ENCODE results near the gene ZBTB21. TPM values are rescaled to one million over a fixed set of nuclear protein-coding genes. Genes with fewer than 3 reads are reported as not detected.

The ZBTB21 gene
- total RNA-seq, 4 donors from 2014 or later: 5.9 to 15.1 (median 9.2) TPM

- H3K27ac ChIP-seq (replicated peaks in 1 of 4): no peak overlapping the region
- no peaks in the 10 kb centered on the region for H3K27me3 ChIP-seq
- no peak overlapping the region for H3K4me3 ChIP-seq
- 66% methylated on average over 14 of the region's 14 CpGs for WGBS
- TF ChIP-seq, protein P1, sequence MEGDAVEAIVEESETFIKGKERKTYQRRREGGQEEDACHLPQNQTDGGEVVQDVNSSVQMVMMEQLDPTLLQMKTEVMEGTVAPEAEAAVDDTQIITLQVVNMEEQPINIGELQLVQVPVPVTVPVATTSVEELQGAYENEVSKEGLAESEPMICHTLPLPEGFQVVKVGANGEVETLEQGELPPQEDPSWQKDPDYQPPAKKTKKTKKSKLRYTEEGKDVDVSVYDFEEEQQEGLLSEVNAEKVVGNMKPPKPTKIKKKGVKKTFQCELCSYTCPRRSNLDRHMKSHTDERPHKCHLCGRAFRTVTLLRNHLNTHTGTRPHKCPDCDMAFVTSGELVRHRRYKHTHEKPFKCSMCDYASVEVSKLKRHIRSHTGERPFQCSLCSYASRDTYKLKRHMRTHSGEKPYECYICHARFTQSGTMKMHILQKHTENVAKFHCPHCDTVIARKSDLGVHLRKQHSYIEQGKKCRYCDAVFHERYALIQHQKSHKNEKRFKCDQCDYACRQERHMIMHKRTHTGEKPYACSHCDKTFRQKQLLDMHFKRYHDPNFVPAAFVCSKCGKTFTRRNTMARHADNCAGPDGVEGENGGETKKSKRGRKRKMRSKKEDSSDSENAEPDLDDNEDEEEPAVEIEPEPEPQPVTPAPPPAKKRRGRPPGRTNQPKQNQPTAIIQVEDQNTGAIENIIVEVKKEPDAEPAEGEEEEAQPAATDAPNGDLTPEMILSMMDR (IDR thresholded peaks at IDR 0.05): no peak
- TF ChIP-seq POLR2A (IDR thresholded peaks at IDR 0.05; ENCODE audit: low read depth) (no peak), POLR2AphosphoS5 (IDR thresholded peaks at IDR 0.05) (peak in 1 of 2 donors; percentile 33), EP300 (IDR thresholded peaks at IDR 0.05) (no peak)
- intact Hi-C loops (cut with DNase I): no loop called here
- no peaks in the 10 kb centered on the region for H3K9me3 ChIP-seq
- no peaks in the 10 kb centered on the region for H3K36me3 ChIP-seq
- H3K4me1 ChIP-seq: peaks cover 0 to 6% (median 2%) of the 10 kb centered on the region in 4 donors
- DNase-seq (ENCODE audit: extremely low spot score): peak; percentile 60
Observed at GRCh38 chr21:41973861-41974751, 36.1 kb downstream of the ZBTB21 start.

- H3K27me3 ChIP-seq: no peaks in the 10 kb centered on the region
- H3K36me3 ChIP-seq: no peaks in the 10 kb centered on the region
- no peak overlapping the region for H3K27ac ChIP-seq (replicated peaks in 1 of 4)
- no peaks in the 10 kb centered on the region for H3K9me3 ChIP-seq
- DNase-seq (ENCODE audit: extremely low spot score): peak; percentile 42
- H3K4me3 ChIP-seq: no peak overlapping the region
- intact Hi-C loops (cut with DNase I): no loop called here
- WGBS: 91% methylated on average over 12 of the region's 15 CpGs
- H3K4me1 ChIP-seq: peaks cover 0 to 6% (median 2%) of the 10 kb centered on the region in 4 donors
- TF ChIP-seq POLR2A (IDR thresholded peaks at IDR 0.05; ENCODE audit: low read depth): no peak
- TF ChIP-seq, protein P1 (IDR thresholded peaks at IDR 0.05): no peak
- TF ChIP-seq EP300 (IDR thresholded peaks at IDR 0.05): no peak
- TF ChIP-seq POLR2AphosphoS5 (IDR thresholded peaks at IDR 0.05): no peak
Observed at GRCh38 chr21:41973427-41973831, 36.7 kb downstream of the ZBTB21 start.

GRCh38 chr21:41972511-41973205, 37.5 kb downstream of the ZBTB21 start:
- intact Hi-C loops (cut with DNase I): no loop called here
- TF ChIP-seq POLR2AphosphoS5 (IDR thresholded peaks at IDR 0.05) (no peak), POLR2A (IDR thresholded peaks at IDR 0.05; ENCODE audit: low read depth) (no peak)
- TF ChIP-seq, protein P1 (IDR thresholded peaks at IDR 0.05): no peak
- Histone ChIP-seq H3K27me3 (no peaks in the 10 kb centered on the region), H3K4me3 (no peak overlapping the region), H3K27ac (replicated peaks in 1 of 4) (no peak overlapping the region), H3K36me3 (no peaks in the 10 kb centered on the region), H3K9me3 (no peaks in the 10 kb centered on the region), H3K4me1 (peaks cover 0 to 6% (median 2%) of the 10 kb centered on the region in 4 donors)
- peak; percentile 83 for DNase-seq (ENCODE audit: extremely low spot score)
- WGBS: 94% methylated on average over 23 of the region's 23 CpGs

DNA sequence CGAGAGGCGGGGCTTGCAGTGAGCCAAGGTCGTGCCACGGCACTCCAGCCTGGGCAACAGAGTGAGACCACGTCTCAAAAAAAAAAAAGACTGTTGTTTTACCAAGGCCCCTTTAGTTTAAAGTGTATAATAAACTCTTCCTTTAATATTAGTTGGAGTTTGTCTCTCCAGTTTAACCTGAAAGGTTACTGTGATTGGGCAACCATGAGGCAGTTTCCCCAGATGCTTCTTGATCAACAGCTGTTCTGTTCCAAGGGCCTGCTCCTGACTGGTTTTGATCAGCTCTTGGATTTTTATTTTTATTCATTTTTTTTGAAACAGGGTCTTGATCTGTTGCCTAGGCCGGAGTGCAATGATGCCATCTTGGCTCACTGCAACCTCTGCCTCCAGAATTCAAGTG, 38.3 kb downstream of the ZBTB21 start:
- Histone ChIP-seq H3K27me3 (no peaks in the 10 kb centered on the region), H3K4me1 (peaks cover 0 to 6% (median 2%) of the 10 kb centered on the region in 4 donors), H3K9me3 (no peaks in the 10 kb centered on the region), H3K4me3 (no peak overlapping the region), H3K27ac (replicated peaks in 1 of 4) (no peak overlapping the region), H3K36me3 (no peaks in the 10 kb centered on the region)
- TF ChIP-seq, protein P1 (IDR thresholded peaks at IDR 0.05): no peak
- TF ChIP-seq POLR2AphosphoS5 (IDR thresholded peaks at IDR 0.05) (no peak), EP300 (IDR thresholded peaks at IDR 0.05) (no peak), POLR2A (IDR thresholded peaks at IDR 0.05; ENCODE audit: low read depth) (no peak)
- intact Hi-C loops (cut with DNase I): no loop called here
- WGBS: 95% methylated on average over 6 of the region's 6 CpGs
- DNase-seq (ENCODE audit: extremely low spot score): no peak

Data from esophagus muscularis mucosa (tissue), 4 donors.